ENCODE measurements around the gene HOMER3.

- TF ChIP-seq CTCF (IDR thresholded peaks at IDR 0.05) (no peak), EZH2 (IDR thresholded peaks at IDR 0.05) (no peak), EZH2phosphoT487 (IDR thresholded peaks at IDR 0.05) (no peak)
These were observed 40.1 kb downstream of the HOMER3 start for GRCh38 chr19:18900700-18901481.
